ENCODE measurements around the gene ANO9.

- TF ChIP-seq CTCF (conservative IDR thresholded peaks at IDR 0.05 in 1 of 2, IDR thresholded peaks at IDR 0.05 in 1 of 2; ENCODE audit: extremely low read depth in 1 of 2, insufficient read depth in 1 of 2, low read depth in 1 of 2, low read length in 2 of 2): no peak
- no peak for TF ChIP-seq EZH2 (IDR thresholded peaks at IDR 0.05; ENCODE audit: borderline replicate concordance, low read length)
These were observed 1.9 kb upstream of the ANO9 start for GRCh38 chr11:443542-444199.

Measured in mammary epithelial cell (primary cell).